ENCODE data around the gene RIPOR3. TPM values are rescaled to one million over a fixed set of nuclear protein-coding genes. Genes with fewer than 3 reads are reported as not detected.
"Not testable (repeated sequence)": the region's sequence is repeated elsewhere in the genome, so short reads cannot be mapped to it uniquely, and the experiment has no call there.

RIPOR3 gene
- total and polyA plus RNA-seq, 9 of the 15 experiments (the other 6 are each of a cell fraction or from before 2014, with no cell fraction given): 3.3 to 62.7 (median 21.4) TPM

DNA sequence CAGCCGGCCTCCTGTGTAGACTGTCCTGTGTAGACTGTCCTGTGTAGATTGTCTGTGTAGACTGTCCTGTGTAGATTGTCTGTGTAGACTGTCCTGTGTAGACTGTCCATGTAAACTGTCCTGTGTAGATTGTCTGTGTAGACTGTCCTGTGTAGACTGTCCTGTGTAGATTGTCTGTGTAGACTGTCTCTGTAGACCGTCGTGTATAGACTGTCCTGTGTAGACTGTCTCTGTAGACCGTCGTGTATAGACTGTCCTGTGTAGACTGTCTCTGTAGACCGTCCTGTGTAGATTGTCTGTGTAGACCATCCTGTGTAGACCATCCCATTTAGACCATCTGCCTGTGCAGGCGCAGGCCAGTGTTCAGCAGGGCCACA, 121.9 kb downstream of the RIPOR3 start:
- intact Hi-C loops (cut with micrococcal nuclease); CTCF ChIA-PET (ENCODE audit: low intra/inter-chr PET ratio); FAIRE-seq; DNase-seq (ENCODE audit: extremely low read depth in 1 of 4, low spot score in 3 of 4); H3K4me3 ChIP-seq; ATAC-seq; in situ Hi-C loops (cut with MboI); H4K20me1 ChIP-seq (replicated peaks; ENCODE audit: control insufficient read depth, insufficient read depth, low read length); H3K9me3 ChIP-seq (replicated peaks; ENCODE audit: control insufficient read depth, insufficient read depth, low read depth, low read length); H3K27me3 ChIP-seq (ENCODE audit: control insufficient read depth in 2 of 2, insufficient read depth in 2 of 2, low read length in 2 of 2); H2AFZ ChIP-seq (ENCODE audit: low read depth, low read length); H3K9me1 ChIP-seq (ENCODE audit: control insufficient read depth, insufficient read depth, low read length); H3K4me2 ChIP-seq (ENCODE audit: insufficient read depth, low read length); BruUV-seq (replicated peaks): not testable (repeated sequence)
- POLR2A ChIA-PET: interaction anchor here (1.2 to 1.4 kb wide), 2 partner anchors 11 to 26 kb away, joined by 3 to 5 read pairs; no protein-coding TSS in a partner anchor
- peaks cover 95% of the 10 kb centered on the region for H3K36me3 ChIP-seq (ENCODE audit: control insufficient read depth, insufficient read depth, low read length)
- peaks cover 42% of the 10 kb centered on the region for H3K79me2 ChIP-seq (ENCODE audit: control insufficient read depth, insufficient read depth, low read length)
- H3K9ac ChIP-seq (ENCODE audit: insufficient read depth in 1 of 2, low read depth in 2 of 2, low read length in 2 of 2): peak overlapping the region in 1 of 2 experiments; percentile 82; a peak in 2 of 4 replicates
- H3K27ac ChIP-seq (ENCODE audit: extremely low read depth, low read depth, low read length): peak overlapping the region; percentile 59; the same call in 2 of the 3 replicates
- peaks cover 4 to 22% of the 10 kb centered on the region in 2 experiments for H3K4me1 ChIP-seq (replicated peaks in 1 of 2; ENCODE audit: control insufficient read depth in 2 of 2, insufficient read depth in 2 of 2, low read length in 2 of 2)
- peak; percentile 94 for TF ChIP-seq ZSCAN29 (IDR thresholded peaks at IDR 0.05)
- 90% methylated on average over 7 of the region's 7 CpGs for WGBS (ENCODE audit: insufficient coverage, low coverage, missing lambda C conversion rate)

DNA sequence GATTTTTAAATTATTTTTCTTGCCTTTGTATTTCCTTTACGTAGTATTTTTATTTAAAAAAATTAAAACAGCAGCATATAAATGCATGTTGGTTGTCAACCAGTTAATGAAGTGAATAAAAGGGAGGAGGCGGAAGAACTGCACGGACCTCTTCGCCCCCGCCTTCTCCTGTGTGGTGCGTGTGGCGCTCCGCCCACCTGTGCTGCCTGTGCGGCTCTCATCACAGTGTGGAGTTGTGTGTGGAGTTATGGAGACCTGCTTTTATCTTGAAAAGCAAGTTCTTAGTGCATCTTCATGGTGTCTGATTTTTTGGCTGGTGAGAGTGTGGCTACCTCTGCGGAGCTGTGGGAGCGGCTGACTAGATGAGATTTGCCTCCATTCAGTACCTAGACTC, 122.8 kb downstream of the RIPOR3 start:
- peaks cover 4 to 22% of the 10 kb centered on the region in 2 experiments for H3K4me1 ChIP-seq (replicated peaks in 1 of 2; ENCODE audit: control insufficient read depth in 2 of 2, insufficient read depth in 2 of 2, low read length in 2 of 2)
- H4K20me1 ChIP-seq (replicated peaks; ENCODE audit: control insufficient read depth, insufficient read depth, low read length): no peaks in the 10 kb centered on the region
- in situ Hi-C loops (cut with MboI): no loop called here
- TF ChIP-seq GATA2 (CRISPR knock-in tag; IDR thresholded peaks at IDR 0.05) (no peak), TAF1 (IDR thresholded peaks at IDR 0.05; ENCODE audit: control insufficient read depth, extremely low read depth, insufficient read depth, low read length, severe bottlenecking) (no peak)
- TF ChIP-seq, protein P1, sequence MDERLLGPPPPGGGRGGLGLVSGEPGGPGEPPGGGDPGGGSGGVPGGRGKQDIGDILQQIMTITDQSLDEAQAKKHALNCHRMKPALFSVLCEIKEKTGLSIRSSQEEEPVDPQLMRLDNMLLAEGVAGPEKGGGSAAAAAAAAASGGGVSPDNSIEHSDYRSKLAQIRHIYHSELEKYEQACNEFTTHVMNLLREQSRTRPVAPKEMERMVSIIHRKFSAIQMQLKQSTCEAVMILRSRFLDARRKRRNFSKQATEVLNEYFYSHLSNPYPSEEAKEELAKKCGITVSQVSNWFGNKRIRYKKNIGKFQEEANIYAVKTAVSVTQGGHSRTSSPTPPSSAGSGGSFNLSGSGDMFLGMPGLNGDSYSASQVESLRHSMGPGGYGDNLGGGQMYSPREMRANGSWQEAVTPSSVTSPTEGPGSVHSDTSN (CRISPR knock-in tag; IDR thresholded peaks at IDR 0.05; ENCODE audit: low read depth): no peak
- TF ChIP-seq, protein P1 (tag; conservative IDR thresholded peaks at IDR 0.05; ENCODE audit: low read depth): no peak
- TF ChIP-seq, protein P2, sequence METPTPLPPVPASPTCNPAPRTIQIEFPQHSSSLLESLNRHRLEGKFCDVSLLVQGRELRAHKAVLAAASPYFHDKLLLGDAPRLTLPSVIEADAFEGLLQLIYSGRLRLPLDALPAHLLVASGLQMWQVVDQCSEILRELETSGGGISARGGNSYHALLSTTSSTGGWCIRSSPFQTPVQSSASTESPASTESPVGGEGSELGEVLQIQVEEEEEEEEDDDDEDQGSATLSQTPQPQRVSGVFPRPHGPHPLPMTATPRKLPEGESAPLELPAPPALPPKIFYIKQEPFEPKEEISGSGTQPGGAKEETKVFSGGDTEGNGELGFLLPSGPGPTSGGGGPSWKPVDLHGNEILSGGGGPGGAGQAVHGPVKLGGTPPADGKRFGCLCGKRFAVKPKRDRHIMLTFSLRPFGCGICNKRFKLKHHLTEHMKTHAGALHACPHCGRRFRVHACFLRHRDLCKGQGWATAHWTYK (CRISPR knock-in tag; IDR thresholded peaks at IDR 0.05): no peak
- FAIRE-seq (no peak), ATAC-seq (no peak), DNase-seq (ENCODE audit: extremely low read depth in 1 of 4, low spot score in 3 of 4) (no peak)
- H3K9me1 ChIP-seq (ENCODE audit: control insufficient read depth, insufficient read depth, low read length): no peaks in the 10 kb centered on the region
- H3K9ac ChIP-seq (ENCODE audit: insufficient read depth in 1 of 2, low read depth in 2 of 2, low read length in 2 of 2): no peak overlapping the region
- peaks cover 87% of the 10 kb centered on the region for H3K36me3 ChIP-seq (ENCODE audit: control insufficient read depth, insufficient read depth, low read length)
- H3K9me3 ChIP-seq (replicated peaks; ENCODE audit: control insufficient read depth, insufficient read depth, low read depth, low read length): no peaks in the 10 kb centered on the region
- no peaks in the 10 kb centered on the region for H3K27me3 ChIP-seq (ENCODE audit: control insufficient read depth in 2 of 2, insufficient read depth in 2 of 2, low read length in 2 of 2)
- intact Hi-C loops (cut with micrococcal nuclease): no loop called here
- 80% methylated on average over 10 of the region's 11 CpGs for WGBS (ENCODE audit: insufficient coverage, low coverage, missing lambda C conversion rate)
- no TSS peak for BruUV-seq (replicated peaks)
- no peak overlapping the region for H3K4me2 ChIP-seq (ENCODE audit: insufficient read depth, low read length)
- H3K27ac ChIP-seq (ENCODE audit: extremely low read depth, low read depth, low read length): no peak overlapping the region
- ChIA-PET POLR2A (interaction anchor here (1.4 kb wide), 1 partner anchor 10 kb away, joined by 5 read pairs; no protein-coding TSS in a partner anchor), CTCF (ENCODE audit: low intra/inter-chr PET ratio) (no interaction called here)
- H3K4me3 ChIP-seq: no peak overlapping the region
- peaks cover 41% of the 10 kb centered on the region for H3K79me2 ChIP-seq (ENCODE audit: control insufficient read depth, insufficient read depth, low read length)
- no peak overlapping the region for H2AFZ ChIP-seq (ENCODE audit: low read depth, low read length)

Data from K562 (cell line).